ENCODE data around the gene PDCD6IP. TPM values are rescaled to one million over a fixed set of nuclear protein-coding genes. Genes with fewer than 3 reads are reported as not detected.

PDCD6IP gene
- polyA plus RNA-seq, 3 donors = 88.8 to 100 (median 90.2) TPM

- H3K79me2 ChIP-seq (ENCODE audit: insufficient read depth, low read length) = no peaks in the 10 kb centered on the region
- H3K27me3 ChIP-seq (ENCODE audit: control insufficient read depth in 2 of 2, insufficient read depth in 2 of 2, low read length in 2 of 2) = no peaks in the 10 kb centered on the region
- H3K9me3 Mint-ChIP-seq = peaks cover 0 to 3% (median 2%) of the 10 kb centered on the region in 7 donors
- intact Hi-C loops (cut with micrococcal nuclease) = no loop called here
- no peaks in the 10 kb centered on the region for H4K20me1 ChIP-seq (ENCODE audit: insufficient read depth, low read length)
- no peaks in the 10 kb centered on the region for H3K36me3 Mint-ChIP-seq
- TF ChIP-seq CTCF (IDR thresholded peaks at IDR 0.05) = no peak
- peaks cover 12% of the 10 kb centered on the region for H3K4me1 Mint-ChIP-seq
- no peak overlapping the region for H2AFZ ChIP-seq (ENCODE audit: insufficient read depth, low read depth, low read length, poor library complexity, severe bottlenecking)
- no peaks in the 10 kb centered on the region for H3K9me3 ChIP-seq (replicated peaks in 1 of 2; ENCODE audit: control insufficient read depth in 1 of 2, insufficient read depth in 1 of 2, low read length in 2 of 2)
- H3K4me2 ChIP-seq (replicated peaks; ENCODE audit: extremely low read depth, low read length, poor library complexity, severe bottlenecking) = no peak overlapping the region
- peaks cover 5 to 9% of the 10 kb centered on the region in 2 donors for H3K4me1 ChIP-seq (ENCODE audit: control insufficient read depth in 1 of 2, insufficient read depth in 2 of 2, low read length in 2 of 2)
- DNase-seq = no peak
- H3K9ac ChIP-seq (ENCODE audit: insufficient read depth, low read length, poor library complexity, severe bottlenecking) = no peak overlapping the region
- WGBS (ENCODE audit: insufficient coverage) = 64% methylated on average over 2 of the region's 4 CpGs
- no peak overlapping the region for H3K4me3 ChIP-seq (replicated peaks in 1 of 3; ENCODE audit: low read depth in 2 of 3, low read length in 3 of 3)
- no peak overlapping the region for H3K27ac Mint-ChIP-seq
- no peak overlapping the region for H3K4me3 Mint-ChIP-seq
- no peaks in the 10 kb centered on the region for H3K36me3 ChIP-seq (replicated peaks in 1 of 2; ENCODE audit: control insufficient read depth in 1 of 2, insufficient read depth in 2 of 2, low read length in 2 of 2)
- H3K27me3 Mint-ChIP-seq (ENCODE audit: low read depth in 3 of 3) = no peaks in the 10 kb centered on the region
- no peak overlapping the region for H3K27ac ChIP-seq (ENCODE audit: low read depth in 1 of 2, low read length in 2 of 2)
Observed at GRCh38 chr3:33908250-33908851, 109.9 kb downstream of the PDCD6IP start.

- no peaks in the 10 kb centered on the region for H4K20me1 ChIP-seq (ENCODE audit: insufficient read depth, low read length)
Observed at GRCh38 chr3:33909547-33909946, 111.1 kb downstream of the PDCD6IP start.

More at GRCh38 chr3:33909547-33909946, 111.1 kb downstream of the PDCD6IP start:
- peaks cover 5 to 9% of the 10 kb centered on the region in 2 donors for H3K4me1 ChIP-seq (ENCODE audit: control insufficient read depth in 1 of 2, insufficient read depth in 2 of 2, low read length in 2 of 2)
- no peak for DNase-seq
- H3K9ac ChIP-seq (ENCODE audit: insufficient read depth, low read length, poor library complexity, severe bottlenecking) = no peak overlapping the region
- no peaks in the 10 kb centered on the region for H3K27me3 Mint-ChIP-seq (ENCODE audit: low read depth in 3 of 3)
- no peaks in the 10 kb centered on the region for H3K79me2 ChIP-seq (ENCODE audit: insufficient read depth, low read length)
- peaks cover 0 to 4% (median 1%) of the 10 kb centered on the region in 7 donors for H3K9me3 Mint-ChIP-seq
- H3K27ac Mint-ChIP-seq = no peak overlapping the region
- H3K27ac ChIP-seq (ENCODE audit: low read depth in 1 of 2, low read length in 2 of 2) = no peak overlapping the region
- H3K4me3 ChIP-seq (replicated peaks in 1 of 3; ENCODE audit: low read depth in 2 of 3, low read length in 3 of 3) = no peak overlapping the region
- H3K27me3 ChIP-seq (ENCODE audit: control insufficient read depth in 2 of 2, insufficient read depth in 2 of 2, low read length in 2 of 2) = no peaks in the 10 kb centered on the region
- TF ChIP-seq CTCF (IDR thresholded peaks at IDR 0.05) = no peak
- no peaks in the 10 kb centered on the region for H3K36me3 ChIP-seq (replicated peaks in 1 of 2; ENCODE audit: control insufficient read depth in 1 of 2, insufficient read depth in 2 of 2, low read length in 2 of 2)
- peaks cover 12% of the 10 kb centered on the region for H3K4me1 Mint-ChIP-seq
- H3K36me3 Mint-ChIP-seq = no peaks in the 10 kb centered on the region
- no peaks in the 10 kb centered on the region for H3K9me3 ChIP-seq (replicated peaks in 1 of 2; ENCODE audit: control insufficient read depth in 1 of 2, insufficient read depth in 1 of 2, low read length in 2 of 2)
- H3K4me2 ChIP-seq (replicated peaks; ENCODE audit: extremely low read depth, low read length, poor library complexity, severe bottlenecking) = no peak overlapping the region
- H3K4me3 Mint-ChIP-seq = no peak overlapping the region
- 100% methylated on average over 2 of the region's 5 CpGs for WGBS (ENCODE audit: insufficient coverage)
- intact Hi-C loops (cut with micrococcal nuclease) = no loop called here
- H2AFZ ChIP-seq (ENCODE audit: insufficient read depth, low read depth, low read length, poor library complexity, severe bottlenecking) = no peak overlapping the region

Data from CD14-positive monocyte (primary cell).